LNCAP (cell line): ENCODE data around the gene CEBPG.

ENCODE experiments used
- CTCF ChIP-seq: fragments of 450-650 bp; IDR thresholded peaks from 2 replicates; pipeline ENCODE4 v1.5.1; 2017; ENCODE audit warnings: mild to moderate bottlenecking

Gene CEBPG

GRCh38 chr19:33384983-33385382, 11.5 kb downstream of the CEBPG start:
- TF ChIP-seq CTCF = no peak

DNA sequence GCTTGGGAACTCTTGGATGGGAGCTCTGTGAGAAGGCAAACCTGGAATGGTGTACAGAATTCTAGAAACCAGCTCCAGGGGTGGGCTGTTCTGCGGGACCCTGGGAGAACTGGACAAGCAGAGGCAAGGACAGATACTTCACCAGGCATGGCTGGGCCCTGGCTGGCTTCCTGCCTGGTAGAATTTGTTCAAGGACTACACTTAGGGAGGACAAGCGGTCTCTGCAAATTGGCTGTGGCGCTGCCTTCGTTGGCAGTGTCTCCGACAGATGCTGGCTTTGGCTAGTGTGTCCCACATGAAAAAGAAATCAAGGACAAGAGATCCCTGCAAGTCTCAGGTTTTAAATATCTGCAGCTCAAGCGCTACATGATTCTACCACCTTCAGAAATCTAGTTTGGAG, 12.4 kb downstream of the CEBPG start:
- no peak for TF ChIP-seq CTCF

DNA sequence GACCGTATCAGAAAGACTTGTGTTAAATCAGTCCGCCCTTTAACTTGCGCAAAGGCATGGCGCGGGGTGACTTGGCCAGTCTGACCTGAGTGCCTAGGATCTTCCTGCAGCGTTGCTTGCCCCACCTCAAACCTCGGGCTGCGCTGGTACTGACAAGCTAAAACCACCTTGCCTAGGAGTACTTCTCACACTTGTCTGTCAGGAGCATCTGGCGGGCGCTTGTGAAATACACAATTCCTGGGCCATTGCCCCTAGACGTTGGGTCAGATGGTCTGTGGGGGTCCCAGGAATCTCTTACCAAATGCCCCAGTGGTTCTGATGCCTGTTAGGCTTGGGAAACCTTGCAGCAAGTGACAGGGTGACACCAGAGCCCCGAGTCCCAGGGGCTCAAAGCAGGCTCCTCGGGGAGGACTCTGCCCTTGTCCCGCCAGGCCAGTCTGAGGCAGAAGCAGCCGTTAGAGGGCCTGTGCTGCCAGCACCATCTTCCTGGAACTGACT, 12.9 kb downstream of the CEBPG start:
- TF ChIP-seq CTCF = no peak

- TF ChIP-seq CTCF = no peak
Measured at GRCh38 chr19:33387351-33388230, 14.1 kb downstream of the CEBPG start.

DNA sequence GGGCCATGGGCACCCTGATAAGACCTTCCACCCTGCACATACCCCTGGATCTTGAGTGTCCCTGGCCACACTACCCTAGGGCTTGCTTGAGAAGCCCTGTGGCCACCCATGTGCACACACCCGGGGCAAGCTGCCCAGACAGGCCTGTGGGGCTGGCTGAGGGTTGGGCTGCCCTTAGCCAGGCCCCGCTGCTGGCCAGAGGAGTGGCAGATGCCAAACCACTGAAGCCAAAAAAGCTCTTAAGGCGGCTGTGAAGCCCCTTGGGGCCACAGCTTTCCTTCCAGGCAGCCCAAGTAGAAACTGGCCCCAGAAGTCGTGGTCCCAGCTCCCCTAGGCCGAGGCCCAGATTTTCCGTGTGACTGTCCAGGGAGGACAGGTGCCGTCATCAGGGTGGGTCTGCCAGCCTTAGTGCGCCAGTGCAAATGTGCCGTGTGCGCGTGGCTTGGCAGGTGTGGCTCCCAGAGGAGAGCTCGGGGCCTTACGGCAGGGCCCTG, 14.8 kb downstream of the CEBPG start:
- no peak for TF ChIP-seq CTCF

GRCh38 chr19:33388725-33389420, 15.4 kb downstream of the CEBPG start:
- TF ChIP-seq CTCF = no peak

GRCh38 chr19:33389421-33390100, 16.1 kb downstream of the CEBPG start:
- no peak for TF ChIP-seq CTCF
